GM21825 (cell line): Measurements from ENCODE around the gene EXOC6B.

ENCODE experiments used
- ATAC-seq: cut with Tn5 transposase; IDR thresholded peaks from one replicate; pipeline ENCODE4 v1.9.1; 2021; ENCODE audit warnings: mild to moderate bottlenecking, moderate library complexity; ENCODE audit not compliant: unreplicated experiment

The EXOC6B gene

GRCh38 chr2:72830273-72830672, 4.4 kb upstream of the EXOC6B start:
- no peak for ATAC-seq

- ATAC-seq, result no peak
Observed at GRCh38 chr2:72828840-72829507, 3.1 kb upstream of the EXOC6B start.

GRCh38 chr2:72827966-72828646, 2.3 kb upstream of the EXOC6B start:
- no peak for ATAC-seq

- no peak for ATAC-seq
Observed at GRCh38 chr2:72827487-72827886, 1.7 kb upstream of the EXOC6B start.

DNA sequence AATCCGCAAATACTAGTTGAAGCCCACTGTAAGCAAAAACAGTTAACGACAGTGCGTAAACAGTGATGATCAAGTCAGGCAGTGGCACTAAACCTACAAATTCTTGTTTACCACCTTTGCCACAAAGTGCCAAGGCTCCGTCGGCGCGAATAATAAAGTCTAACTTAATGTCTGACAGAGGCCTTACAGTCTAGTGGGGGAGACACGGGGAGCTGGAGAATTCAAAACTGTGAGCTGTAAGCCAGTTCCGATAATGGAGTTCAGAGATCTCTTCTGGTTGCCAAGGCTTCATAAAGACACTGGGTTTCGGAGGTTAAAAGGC, 284 bp upstream of the EXOC6B start:
- ATAC-seq, result no peak

GRCh38 chr2:72824224-72824842, 1.5 kb downstream of the EXOC6B start:
- ATAC-seq, result no peak

GRCh38 chr2:72822794-72823193, 3.0 kb downstream of the EXOC6B start:
- ATAC-seq, result no peak

- ATAC-seq, result no peak
Observed at GRCh38 chr2:72821983-72822382, 3.9 kb downstream of the EXOC6B start.

- no peak for ATAC-seq
Observed at GRCh38 chr2:72821118-72821517, 4.7 kb downstream of the EXOC6B start.

- no peak for ATAC-seq
Observed at GRCh38 chr2:72819501-72819900, 6.3 kb downstream of the EXOC6B start.

DNA sequence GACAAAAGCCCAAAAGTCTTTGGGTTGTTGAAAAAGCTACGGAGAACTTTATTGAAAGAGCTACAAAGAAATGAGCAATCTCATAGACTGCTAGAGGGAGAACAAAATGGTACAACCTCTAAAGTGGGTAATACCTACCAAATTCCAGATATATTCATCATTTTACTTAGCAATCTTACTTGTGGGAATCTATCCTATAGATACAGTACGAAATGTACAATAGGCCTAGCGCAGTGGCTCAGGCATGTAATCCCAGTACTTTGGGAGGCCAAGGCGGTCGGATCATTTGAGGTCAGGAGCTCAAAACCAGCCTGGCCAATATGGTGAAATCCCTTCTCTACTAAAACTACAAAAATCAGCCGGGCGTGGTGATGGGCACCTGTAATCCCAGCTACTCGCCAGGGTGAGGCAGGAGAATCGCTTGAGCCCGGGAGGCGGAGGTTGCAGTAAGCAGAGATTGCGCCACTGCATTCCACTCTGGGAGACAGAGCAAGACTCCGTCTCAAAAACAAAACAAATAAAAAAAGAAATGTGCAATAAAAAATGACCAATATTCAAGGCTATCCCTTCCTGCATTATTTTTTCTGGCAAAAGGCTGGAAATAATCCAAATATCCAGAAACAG, 10.1 kb downstream of the EXOC6B start:
- ATAC-seq, result no peak

DNA sequence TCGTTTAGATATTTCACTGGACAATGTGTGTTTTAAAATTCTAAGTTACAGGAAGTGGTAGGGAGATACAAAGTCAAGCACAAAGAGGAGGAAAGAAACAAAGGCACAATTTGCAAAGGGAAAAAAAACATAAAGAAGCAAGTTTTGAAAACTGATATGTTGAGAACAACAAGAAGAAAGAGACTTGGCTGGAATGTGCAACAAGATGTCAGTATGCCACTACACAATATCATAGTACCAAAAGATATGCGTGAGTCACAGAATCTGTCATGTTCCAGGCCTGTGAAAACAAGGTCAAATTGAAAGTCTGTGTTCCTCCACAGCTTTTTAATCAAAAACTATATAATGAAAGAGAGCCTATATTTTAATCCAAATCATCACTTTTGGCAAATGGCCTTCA, 12.0 kb downstream of the EXOC6B start:
- ATAC-seq, result no peak

DNA sequence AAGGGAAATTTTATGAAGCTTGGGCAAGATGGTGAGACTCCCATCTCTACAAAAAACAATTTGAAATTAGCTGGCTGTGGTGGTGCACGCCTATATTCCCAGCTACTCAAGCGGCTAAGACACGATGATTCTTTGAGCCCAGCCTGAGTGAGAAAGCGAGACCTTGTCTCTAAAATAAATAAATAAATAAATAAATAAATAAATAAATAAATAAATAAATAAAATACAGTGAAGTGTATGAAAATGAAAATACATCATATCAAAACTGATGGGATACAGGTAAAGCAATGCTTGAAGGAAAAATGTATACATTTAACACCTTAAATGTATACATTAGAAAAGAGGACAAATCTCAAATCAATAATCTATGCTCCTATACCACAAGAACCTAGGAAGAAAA, 15.7 kb downstream of the EXOC6B start:
- ATAC-seq, result no peak

DNA sequence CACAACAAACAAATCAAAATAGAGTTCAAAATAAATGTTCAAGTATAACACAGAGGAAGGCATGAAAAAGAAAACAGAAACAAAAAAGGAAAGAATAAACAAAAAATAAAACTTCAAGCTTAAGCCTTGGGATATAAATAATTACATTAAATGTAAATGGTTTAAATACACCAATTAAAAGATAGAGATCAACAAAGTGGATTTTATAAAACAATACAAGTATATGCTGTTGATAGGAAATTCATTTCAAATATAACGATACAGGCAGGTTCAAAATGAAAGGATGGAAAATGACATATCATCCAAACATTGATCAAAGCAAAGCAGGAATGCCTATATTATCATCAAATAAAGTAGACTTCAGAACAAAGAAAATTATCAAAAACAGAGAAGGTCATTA, 16.7 kb downstream of the EXOC6B start:
- no peak for ATAC-seq

GRCh38 chr2:72806280-72806945, 19.4 kb downstream of the EXOC6B start:
- no peak for ATAC-seq

DNA sequence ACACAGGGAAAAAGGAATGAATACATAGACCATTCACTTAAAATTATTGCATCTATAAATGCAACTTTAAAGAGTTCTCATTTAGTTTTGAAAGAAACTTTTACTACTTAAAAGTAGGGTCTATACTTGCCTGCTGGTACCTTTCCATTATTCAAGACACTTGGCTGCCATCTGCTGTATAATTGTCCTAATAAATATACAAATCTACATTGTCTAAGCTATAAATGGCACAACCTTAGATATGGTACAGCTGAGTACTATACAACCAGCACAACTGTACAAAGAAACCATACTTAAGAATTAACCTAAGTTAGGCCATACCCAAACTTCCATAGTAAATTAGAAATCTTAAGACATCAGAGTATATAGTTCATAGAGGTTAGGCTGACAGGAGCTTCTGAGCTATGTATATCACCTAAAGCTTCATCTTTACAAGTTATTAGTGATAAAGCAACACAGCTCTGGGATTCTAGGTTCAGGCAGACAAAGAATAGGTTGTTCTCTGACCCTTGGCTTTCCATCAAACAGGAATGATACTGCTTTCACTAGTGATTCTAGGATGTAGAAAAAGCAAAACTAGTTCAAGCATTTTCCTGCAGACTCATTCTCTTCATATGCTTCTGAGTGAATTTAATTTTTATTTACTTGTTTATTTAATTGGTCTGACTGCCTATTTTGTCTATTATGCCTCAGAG, 22.1 kb downstream of the EXOC6B start:
- no peak for ATAC-seq

- no peak for ATAC-seq
Observed at GRCh38 chr2:72803151-72803550, 22.7 kb downstream of the EXOC6B start.

DNA sequence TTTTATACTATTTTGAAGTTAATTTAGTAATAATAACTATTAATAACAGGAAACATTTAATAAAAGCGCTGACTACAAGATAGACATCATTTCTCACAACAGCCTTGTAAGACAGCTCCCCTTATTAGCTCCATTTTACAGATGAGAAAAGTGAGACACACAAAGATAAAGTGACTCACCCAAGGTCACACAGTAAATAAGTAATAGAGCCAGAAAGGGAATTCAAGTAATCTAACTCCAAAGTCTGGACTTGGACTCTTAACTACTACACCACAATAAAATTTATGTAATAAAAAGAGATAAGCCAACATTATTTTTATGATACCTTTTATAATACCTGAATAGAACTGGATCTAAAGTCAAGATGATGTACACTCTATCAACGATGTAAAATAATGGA, 25.3 kb downstream of the EXOC6B start:
- no peak for ATAC-seq

DNA sequence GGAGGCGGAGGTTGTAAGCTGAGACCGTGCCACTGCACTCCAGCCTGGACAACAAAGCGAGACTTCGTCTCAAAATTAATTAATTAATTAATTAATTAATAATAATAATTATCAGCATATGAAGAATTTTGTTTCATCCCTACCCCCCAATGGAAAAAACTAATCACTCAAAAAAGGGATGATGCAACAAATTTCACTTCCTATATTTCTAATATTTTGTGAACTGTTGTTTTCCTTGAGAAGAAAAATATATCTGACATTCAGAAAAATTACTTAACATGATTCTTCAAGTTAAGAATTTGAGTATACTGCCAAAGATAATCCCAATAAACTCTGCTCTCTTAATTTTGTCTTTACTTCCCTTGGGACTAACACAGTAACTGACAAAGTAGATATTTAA, 28.1 kb downstream of the EXOC6B start:
- ATAC-seq, result no peak

GRCh38 chr2:72796766-72797165, 29.1 kb downstream of the EXOC6B start:
- ATAC-seq, result no peak

GRCh38 chr2:72794572-72794971, 31.3 kb downstream of the EXOC6B start:
- ATAC-seq, result no peak
